Activated gamma-delta T cell (primary cell): ENCODE results near the gene EXOC4.

Experiments used
- DNase-seq: peaks from one replicate; lab custom pipeline; 2025; lab: John Stamatoyannopoulos, UW

The EXOC4 gene

GRCh38 chr7:133428876-133429275 lies 176.0 kb downstream of the EXOC4 start:
- no peak for DNase-seq

DNA sequence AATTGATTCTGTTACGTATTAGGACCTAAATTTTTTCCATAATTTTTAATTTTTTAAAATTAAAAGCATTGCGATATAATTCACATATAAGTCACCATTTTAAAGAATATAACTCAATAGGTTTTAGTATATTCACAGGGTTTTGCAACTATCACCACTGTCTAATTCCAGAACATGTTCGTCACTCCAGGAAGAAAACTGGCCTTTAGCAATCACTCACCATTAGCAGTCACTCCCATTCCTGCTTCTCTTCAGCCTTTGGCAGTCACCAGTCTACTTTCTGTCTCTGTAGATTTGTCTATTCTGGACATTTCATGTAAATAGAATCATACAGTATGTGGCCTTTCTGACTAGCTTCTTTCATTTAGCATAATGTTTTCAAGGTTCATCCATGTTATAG lies 176.5 kb downstream of the EXOC4 start:
- DNase-seq: no peak

- DNase-seq: no peak
Measured at GRCh38 chr7:133431134-133431724, 178.4 kb downstream of the EXOC4 start.

GRCh38 chr7:133433165-133433812 lies 180.4 kb downstream of the EXOC4 start:
- DNase-seq: no peak

GRCh38 chr7:133434246-133434865 lies 181.5 kb downstream of the EXOC4 start:
- no peak for DNase-seq

GRCh38 chr7:133436014-133436428 lies 183.1 kb downstream of the EXOC4 start:
- no peak for DNase-seq

DNA sequence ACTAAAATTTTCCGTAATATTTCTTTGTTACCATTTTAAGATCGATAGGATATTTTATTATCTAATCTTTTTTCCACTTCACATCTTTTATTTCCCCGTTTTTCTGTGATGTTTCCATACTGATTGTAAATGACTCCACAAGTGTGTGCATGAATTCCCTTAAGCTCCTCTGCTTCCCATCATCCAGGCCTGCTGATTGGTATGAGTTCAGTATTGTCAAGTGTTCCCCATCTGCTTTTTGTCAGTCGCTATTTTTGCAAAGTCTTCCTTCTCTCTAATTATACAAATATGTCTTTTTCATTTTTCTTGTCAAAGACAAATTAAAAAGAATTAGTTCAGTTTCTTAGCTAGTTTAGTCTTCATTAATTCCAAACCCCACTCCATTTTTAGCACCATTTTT lies 184.7 kb downstream of the EXOC4 start:
- no peak for DNase-seq

DNA sequence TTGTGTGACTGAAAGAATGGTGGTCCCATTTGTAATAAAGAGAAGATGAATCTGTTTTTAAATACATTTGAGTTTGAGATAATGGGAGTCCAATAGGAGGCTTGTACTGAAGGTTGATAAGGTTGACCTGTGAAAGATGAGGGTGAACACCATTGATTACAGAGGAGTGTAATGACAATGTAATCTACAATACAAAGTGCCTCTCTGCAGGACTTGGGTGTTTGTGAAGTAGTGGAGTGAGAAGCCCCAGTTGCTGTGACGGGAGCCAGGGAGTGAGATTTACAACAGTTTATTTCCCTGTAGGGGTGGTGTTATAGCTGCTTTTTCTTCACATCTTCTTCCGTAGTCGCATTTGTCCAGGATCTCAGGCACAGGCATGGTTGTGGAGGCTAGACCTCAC lies 189.9 kb downstream of the EXOC4 start:
- no peak for DNase-seq

- no peak for DNase-seq
Measured at GRCh38 chr7:133445617-133446016, 192.7 kb downstream of the EXOC4 start.

GRCh38 chr7:133448012-133448411 lies 195.1 kb downstream of the EXOC4 start:
- no peak for DNase-seq

DNA sequence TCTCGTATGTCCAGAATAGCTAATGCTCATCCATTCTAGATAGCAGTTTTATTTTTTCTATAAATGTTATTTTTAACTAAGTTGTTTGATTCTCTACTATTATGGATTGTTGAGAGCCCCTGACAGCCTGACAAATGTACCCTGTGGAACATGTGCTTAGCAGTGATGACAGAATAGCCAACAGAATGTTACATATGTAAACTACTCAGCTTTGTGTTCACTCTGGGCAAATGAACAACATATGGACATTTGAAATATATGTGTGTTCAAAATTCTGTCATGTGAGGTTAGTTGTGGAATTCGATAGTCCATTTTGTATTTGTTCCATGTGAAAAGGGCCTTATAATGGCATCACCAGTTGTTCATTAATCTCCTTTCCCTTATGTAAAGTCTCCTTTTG lies 199.7 kb downstream of the EXOC4 start:
- DNase-seq: no peak

DNA sequence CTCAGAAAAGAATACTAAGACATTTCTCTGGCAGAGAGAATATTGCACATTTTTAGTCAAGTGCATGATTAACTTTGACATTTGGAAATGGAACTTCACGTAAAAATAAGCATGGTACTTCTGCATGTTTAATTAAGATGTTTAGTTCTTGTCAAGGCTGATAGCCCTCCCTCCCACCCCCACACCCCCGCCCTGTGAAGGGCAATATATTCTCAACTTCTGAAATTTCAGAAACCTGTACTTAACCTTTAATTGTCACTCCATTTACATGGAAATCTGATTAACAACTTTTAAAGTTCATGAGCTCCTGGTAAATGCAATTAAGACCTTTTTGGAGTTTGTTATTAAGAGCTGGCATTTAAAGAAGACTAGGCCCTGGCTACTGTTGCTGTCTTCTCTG lies 205.8 kb downstream of the EXOC4 start:
- no peak for DNase-seq

DNA sequence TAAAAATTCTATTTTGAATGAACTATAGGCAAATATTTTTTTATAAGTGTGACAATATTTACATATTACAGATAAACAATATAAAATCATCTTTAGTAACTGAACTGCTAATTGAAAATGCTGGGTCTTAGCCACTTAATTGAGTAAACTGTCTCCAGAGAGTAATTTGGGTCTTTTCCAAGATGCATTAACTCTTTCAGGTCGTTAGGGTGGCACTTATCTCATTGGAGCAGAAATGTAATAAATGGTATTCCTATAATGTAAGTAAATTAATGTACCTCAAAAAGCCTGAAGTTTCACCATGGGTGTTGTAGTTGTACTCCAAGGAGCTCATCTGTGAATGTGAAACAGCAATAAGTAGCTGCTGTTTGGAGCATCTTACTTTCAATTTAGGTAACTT lies 208.5 kb downstream of the EXOC4 start:
- no peak for DNase-seq

DNA sequence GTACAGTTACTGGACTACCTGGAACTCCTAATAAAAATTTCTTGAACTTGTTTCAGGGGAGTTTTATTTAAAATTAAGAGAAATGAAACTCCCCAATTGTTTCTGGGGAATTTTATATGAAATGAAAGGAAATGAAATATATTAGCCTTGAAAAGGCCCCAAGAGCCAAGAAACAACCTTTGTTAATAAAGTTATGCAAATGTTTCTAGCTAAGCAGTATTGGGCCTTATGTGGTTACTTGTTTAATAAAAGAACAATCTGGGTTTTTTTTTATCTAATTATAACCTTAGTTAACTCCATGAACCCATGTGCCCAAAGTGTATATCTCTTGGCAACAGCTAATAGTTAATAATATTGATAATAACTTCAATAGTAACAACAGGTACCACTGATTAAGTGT lies 222.8 kb downstream of the EXOC4 start:
- DNase-seq: no peak

GRCh38 chr7:133477791-133478190 lies 224.9 kb downstream of the EXOC4 start:
- no peak for DNase-seq

DNA sequence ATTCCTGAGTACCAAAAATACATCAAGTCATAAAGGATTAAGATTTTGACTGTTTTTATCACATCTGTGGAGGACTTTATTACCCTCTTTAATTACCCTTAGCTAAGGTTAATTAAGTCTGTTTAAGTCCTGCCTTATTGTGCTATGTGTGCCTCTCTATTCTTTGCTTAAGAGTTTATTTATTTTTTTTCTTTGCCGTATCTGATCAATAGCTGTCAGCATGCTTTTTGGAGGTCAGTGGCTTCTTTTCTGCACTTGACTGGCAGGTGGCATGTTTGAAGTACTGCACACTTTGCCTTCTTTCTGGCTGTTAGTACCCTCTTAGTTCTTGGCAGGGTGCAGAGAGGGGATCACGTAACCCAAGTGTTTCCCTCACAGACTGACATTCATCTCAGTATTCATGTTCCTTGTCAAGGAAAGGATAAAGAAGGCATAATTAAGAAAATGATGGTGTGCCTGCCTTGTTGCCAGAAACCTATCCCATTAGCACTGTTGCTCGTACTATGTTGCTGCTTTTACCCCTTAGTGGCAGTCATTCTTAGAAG lies 225.8 kb downstream of the EXOC4 start:
- DNase-seq: no peak

- no peak for DNase-seq
Measured at GRCh38 chr7:133479456-133480065, 226.7 kb downstream of the EXOC4 start.

DNA sequence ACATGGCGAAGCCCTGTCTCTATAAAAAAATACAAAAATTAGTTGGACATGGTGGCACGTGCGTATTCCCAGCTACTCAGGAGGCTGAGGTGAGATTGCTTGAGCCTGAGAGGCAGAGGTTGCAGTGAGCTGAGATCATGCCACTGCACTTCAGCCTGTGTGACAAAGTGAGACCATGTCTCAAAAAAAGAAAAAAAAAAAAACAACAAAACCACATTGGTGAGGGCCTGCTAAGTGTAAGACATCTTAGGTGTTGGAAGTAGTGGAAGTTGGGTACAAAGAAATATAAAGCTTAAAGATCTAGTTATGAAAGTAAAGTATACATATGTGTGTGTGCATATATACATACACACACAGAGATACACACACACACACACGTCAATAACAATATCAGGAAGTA lies 228.0 kb downstream of the EXOC4 start:
- DNase-seq: no peak

DNA sequence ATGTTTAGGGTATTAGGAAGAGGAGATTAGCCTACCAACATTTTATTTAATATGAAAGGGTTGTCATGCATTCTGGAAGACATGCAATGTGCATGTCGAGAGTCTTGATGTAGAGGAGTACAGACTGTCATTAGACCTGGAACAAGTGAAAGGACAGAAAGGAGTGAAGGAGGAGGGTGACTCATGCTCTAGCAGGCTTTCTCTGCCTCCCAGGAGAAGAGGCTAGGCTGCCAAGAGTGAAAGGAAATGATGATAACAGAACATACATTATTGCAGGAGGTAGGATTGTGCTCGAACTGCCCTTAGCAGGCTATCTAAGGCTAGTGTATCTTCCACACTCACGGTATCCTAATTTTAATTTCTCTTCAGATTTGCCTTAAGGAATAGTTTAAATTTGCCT lies 228.8 kb downstream of the EXOC4 start:
- no peak for DNase-seq

DNA sequence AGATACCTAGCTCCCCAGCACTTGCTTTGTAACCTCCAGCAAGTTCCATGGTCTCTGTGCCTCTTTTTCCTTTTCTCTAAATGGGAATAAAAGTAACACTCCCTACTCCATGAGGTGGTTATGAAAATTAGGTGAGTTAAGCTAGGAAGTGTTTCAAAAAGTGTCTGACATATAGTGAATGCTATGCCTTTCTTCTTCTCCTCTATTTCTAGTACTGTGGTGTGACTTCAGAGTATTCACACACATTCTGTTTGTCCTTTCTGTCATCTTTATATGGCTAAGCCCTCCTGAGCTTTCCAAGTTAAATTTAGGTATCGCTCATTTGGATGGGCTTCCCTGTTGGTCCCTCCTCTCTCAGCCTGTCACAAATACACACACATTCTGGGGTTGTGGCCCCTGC lies 229.7 kb downstream of the EXOC4 start:
- no peak for DNase-seq

GRCh38 chr7:133484086-133484485 lies 231.2 kb downstream of the EXOC4 start:
- no peak for DNase-seq

DNA sequence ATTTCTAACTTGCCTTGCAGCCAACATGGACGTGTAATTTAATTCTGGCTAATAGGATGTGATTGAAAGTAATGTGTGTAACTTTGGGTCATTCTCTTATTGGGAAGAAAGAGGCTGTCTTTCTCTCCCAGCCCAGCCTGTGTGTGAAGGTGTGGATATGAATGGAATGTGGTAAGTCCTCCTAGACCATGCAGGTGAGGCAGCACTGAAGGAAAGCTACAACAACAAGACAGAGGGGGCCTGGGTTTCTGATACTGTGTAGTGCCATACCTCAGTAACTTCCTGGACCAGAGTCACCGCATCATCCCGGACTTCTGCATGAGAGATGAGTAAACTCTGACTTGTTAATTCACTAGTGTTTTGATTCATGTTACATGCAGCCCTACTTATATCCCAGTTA lies 237.0 kb downstream of the EXOC4 start:
- no peak for DNase-seq

DNA sequence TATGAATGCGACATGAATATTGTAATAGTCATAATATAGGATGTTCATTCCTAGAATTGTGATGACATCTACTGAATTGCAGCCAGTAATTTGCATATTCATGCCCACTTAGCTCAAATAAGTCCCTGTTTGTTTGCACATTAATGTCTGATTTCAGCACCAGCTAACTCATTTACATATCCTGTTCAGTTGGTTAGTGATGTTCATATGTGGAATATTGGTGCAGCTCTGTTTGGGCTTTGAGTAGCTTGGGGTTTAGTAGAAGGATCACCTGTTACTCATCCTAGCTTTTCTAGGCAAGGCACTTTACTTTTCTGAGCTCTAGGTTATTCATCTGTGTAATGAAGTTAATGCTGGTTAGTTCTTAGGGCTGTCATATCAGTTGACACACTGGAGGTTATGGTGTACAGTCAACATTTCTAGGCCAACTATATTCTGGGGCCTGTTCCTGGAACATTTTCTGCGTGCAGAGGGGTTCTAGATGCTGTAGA lies 238.4 kb downstream of the EXOC4 start:
- no peak for DNase-seq
